ENCODE measurements around the gene ZNF474.
"Not testable (repeated sequence)": the region's sequence is repeated elsewhere in the genome, so short reads cannot be mapped to it uniquely, and the experiment has no call there.

ZNF474 gene

GRCh38 chr5:122129306-122129705, at the start of gene ZNF474:
TSS of gene ZNF474 (plus strand) at chr5:122129546. CDS start at chr5:122151991, 22,445 bp downstream.
- peak; percentile 51 for FAIRE-seq

- FAIRE-seq = no peak
Observed at GRCh38 chr5:122081541-122081940, 47.8 kb upstream of the ZNF474 start.

GRCh38 chr5:122083535-122083934, 45.8 kb upstream of the ZNF474 start:
- FAIRE-seq = no peak

- no peak for FAIRE-seq
Observed at GRCh38 chr5:122085041-122085440, 44.3 kb upstream of the ZNF474 start.

DNA sequence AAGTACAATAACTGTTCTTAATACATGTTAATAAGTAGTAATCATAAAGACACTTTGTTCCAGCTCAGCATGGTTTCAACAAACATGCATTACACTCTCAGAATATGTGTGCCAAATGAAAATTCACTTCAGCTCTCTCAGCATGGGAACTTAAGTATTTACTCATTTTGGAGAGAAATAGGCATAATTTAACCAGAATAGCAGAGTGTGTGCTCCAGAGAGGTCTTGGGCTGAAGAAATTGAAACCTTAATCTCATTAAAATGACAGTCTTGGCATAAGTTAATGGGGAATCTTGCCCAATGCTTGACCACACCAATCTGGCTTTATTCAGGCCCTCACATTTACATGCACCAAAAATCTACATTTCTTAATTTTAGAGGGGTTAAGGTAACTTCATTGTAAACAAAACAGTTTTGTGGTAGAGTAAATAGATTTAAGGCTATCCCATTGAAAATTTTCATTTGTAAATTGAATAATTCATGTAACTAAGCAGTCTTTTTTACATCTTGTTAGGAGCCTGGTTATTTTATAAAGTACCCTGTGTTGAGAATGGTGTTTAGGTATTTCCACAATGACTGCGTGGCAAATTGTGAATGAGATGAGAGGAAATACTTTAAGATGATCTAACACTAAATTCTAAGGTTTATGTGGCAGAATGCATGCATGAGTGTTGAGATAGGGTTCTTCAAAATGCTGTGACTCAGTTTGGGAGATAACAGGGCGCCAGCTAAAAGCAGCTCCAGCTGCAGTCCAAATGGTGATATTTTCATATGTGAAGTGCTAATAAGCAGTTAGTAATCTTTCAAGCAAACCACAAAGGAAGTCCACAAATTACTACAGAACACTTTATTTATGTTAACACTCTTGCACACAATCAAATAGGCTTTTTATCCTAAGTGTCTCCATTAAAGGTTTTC, 40.0 kb upstream of the ZNF474 start:
- no peak for FAIRE-seq

GRCh38 chr5:122091936-122092600, 37.3 kb upstream of the ZNF474 start:
- no peak for FAIRE-seq

GRCh38 chr5:122093415-122094180, 35.7 kb upstream of the ZNF474 start:
- no peak for FAIRE-seq

- FAIRE-seq = not testable (repeated sequence)
Observed at GRCh38 chr5:122094251-122094650, 35.1 kb upstream of the ZNF474 start.

GRCh38 chr5:122095158-122095557, 34.2 kb upstream of the ZNF474 start:
- FAIRE-seq = no peak

- FAIRE-seq = no peak
Observed at GRCh38 chr5:122097391-122097790, 32.0 kb upstream of the ZNF474 start.

- FAIRE-seq = no peak
Observed at GRCh38 chr5:122099060-122099790, 30.1 kb upstream of the ZNF474 start.

- peak; percentile 80 for FAIRE-seq
Observed at GRCh38 chr5:122101636-122102285, 27.6 kb upstream of the ZNF474 start.

DNA sequence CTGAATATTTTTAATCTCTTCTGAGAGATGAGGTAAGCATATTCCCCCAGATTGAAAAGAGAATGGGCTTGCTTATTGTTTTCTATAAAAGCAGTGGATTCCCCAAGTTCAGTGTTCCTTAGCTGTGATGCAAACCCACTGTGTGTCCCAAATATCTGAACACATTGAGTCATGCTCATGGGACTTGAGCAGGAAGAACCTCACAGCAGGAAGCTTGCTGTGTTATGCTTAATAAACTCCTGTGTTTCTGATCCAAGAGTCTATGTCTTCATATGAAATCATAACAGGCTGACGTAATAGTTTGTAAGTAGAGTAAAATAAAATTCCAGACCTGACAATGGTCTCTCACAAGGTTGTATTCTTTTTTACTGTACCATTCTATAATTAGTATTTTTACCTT, 26.5 kb upstream of the ZNF474 start:
- no peak for FAIRE-seq

DNA sequence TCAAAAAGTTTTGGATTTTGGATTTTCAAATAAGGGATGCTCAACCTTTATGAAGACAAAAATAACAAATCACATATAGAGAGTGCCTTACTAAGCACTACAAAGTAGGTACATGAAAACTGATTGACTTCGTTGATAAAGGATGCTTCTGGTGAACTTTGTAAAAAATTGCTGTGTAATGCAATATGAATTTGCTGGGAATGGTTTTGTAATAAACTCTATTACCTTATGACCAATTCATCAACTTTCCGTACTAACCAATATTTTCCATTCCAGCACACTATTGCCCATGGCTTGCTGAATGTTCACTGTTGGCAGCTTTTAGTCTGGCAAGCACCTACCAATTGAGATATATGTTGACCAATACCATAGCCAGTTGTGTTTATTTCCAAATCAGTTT, 23.4 kb upstream of the ZNF474 start:
- no peak for FAIRE-seq

- FAIRE-seq = no peak
Observed at GRCh38 chr5:122107016-122107415, 22.3 kb upstream of the ZNF474 start.

GRCh38 chr5:122110987-122111386, 18.4 kb upstream of the ZNF474 start:
- FAIRE-seq = no peak

DNA sequence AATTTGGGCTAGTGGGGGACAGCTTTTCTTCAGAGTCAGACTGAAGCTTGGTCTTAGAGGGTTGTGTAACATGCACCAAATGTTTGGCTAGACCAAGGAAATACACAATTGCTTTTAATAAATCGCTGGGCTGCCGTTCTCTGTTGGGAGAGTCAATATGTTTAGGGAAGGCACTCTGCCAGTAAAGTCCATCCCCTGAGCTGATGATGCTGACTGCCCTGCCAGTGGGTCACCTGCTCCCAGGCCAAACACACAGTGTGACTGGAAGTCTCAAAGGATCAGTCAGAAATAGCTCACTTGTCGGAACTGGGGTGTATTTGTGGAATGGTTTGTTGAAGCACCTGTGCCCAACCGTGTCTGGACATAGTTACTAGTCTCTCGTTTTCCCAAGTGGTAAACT, 17.9 kb upstream of the ZNF474 start:
- no peak for FAIRE-seq

GRCh38 chr5:122112063-122112462, 17.3 kb upstream of the ZNF474 start:
- no peak for FAIRE-seq

- FAIRE-seq = no peak
Observed at GRCh38 chr5:122112733-122113558, 16.4 kb upstream of the ZNF474 start.

GRCh38 chr5:122114501-122114900, 14.8 kb upstream of the ZNF474 start:
- FAIRE-seq = no peak

DNA sequence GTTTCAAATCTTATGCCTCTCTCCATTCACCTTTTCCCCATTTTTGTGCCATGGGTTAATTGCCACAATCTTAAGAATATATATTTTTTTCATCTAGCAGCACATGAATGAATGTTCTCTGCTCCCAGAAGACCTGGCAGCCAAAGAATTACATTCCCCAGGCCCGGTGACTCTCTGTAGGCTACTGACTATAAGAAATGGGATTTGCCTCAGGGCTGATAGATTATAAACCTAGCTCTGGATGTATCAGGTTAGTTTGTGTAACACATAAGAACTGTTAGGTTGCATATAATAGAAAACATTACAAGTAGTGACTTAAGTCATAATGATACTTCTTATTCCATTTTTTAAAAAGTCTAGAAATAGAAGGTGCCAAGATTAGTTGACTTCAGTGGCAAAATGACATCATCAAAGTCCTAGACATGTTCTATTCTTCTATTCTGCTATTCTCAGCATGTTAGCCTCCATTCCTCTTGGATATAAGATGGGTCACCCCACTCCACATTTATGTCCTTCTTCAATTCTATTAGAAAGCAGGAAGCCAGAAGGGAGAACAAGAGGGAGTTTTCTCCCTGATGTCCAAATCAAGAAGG, 10.9 kb upstream of the ZNF474 start:
- no peak for FAIRE-seq

All from islet of Langerhans (tissue), 1 donor.